Omental fat pad (tissue), 4 donors: ENCODE results near the gene ZDHHC24. TPM values are rescaled to one million over a fixed set of nuclear protein-coding genes. Genes with fewer than 3 reads are reported as not detected.

Experiments
- ATAC-seq: fragments of 150-250 bp; one replicate; pipeline ENCODE4 v1.9.1; 2016; ENCODE audit warnings: mild to moderate bottlenecking, moderate library complexity; ENCODE audit not compliant: low FRiP score
- DNase-seq: peaks from one replicate; pipeline ENCODE4 v3.0.0-alpha.2; 2019; ENCODE audit warnings: low spot score
- total RNA-seq, 4 donors: library from RNA; depleted of rRNA; stranded (reverse); fragments of >200 nt; gene quantifications; one replicate each; pipeline ENCODE4 v1.1.0, GENCODE V29; 2016
- TF ChIP-seq, protein P1 (sequence below), 3 donors: fragments of 450-650 bp; IDR thresholded peaks; one replicate each; pipeline ENCODE4 v1.5.1; 2016 to 2017; ENCODE audit warnings: antibody characterized with exemption in 3 of 3, mild to moderate bottlenecking in 3 of 3, moderate library complexity in 2 of 3

The ZDHHC24 gene
- total RNA-seq, 4 donors from 2014 or later: 12.1 to 18.7 (median 13.0) TPM

DNA sequence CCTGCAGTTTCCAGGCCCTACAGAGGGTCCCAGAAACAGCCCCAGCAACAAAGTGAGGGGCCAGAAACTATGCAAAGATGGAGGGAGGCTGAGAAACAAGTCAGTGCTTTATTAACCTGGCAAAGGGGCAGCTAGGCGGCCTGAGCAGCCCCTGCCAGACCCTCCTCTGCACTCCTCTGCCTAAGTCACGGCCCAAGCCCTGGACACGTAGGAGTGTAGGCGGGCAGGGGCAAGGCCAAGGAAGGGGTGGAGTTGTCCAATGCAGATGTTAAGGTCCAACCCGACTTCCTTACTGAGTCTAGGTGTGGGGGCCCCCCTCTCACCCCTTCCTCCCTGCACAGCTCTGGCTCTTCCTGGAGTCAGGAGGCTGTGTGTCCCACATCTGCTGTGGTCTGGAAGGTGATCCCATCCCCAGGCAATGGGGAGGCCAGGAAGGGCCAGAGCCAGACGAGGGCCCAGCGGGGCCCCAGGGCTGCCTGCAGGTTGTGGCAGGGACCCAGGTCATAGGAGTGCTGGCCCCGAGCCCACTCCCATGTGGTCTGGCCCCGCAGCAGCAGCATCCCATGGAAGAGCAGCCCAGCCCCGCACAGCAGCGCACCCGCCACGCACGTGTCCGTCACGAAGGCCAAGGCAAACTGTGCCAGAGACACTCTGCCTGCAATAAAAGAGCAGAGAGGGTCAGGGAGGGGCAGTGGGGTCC lies 6.5 kb downstream of the ZDHHC24 start:
- DNase-seq (no peak), ATAC-seq (no peak)
- TF ChIP-seq, protein P1, sequence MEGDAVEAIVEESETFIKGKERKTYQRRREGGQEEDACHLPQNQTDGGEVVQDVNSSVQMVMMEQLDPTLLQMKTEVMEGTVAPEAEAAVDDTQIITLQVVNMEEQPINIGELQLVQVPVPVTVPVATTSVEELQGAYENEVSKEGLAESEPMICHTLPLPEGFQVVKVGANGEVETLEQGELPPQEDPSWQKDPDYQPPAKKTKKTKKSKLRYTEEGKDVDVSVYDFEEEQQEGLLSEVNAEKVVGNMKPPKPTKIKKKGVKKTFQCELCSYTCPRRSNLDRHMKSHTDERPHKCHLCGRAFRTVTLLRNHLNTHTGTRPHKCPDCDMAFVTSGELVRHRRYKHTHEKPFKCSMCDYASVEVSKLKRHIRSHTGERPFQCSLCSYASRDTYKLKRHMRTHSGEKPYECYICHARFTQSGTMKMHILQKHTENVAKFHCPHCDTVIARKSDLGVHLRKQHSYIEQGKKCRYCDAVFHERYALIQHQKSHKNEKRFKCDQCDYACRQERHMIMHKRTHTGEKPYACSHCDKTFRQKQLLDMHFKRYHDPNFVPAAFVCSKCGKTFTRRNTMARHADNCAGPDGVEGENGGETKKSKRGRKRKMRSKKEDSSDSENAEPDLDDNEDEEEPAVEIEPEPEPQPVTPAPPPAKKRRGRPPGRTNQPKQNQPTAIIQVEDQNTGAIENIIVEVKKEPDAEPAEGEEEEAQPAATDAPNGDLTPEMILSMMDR (IDR thresholded peaks at IDR 0.05): no peak

DNA sequence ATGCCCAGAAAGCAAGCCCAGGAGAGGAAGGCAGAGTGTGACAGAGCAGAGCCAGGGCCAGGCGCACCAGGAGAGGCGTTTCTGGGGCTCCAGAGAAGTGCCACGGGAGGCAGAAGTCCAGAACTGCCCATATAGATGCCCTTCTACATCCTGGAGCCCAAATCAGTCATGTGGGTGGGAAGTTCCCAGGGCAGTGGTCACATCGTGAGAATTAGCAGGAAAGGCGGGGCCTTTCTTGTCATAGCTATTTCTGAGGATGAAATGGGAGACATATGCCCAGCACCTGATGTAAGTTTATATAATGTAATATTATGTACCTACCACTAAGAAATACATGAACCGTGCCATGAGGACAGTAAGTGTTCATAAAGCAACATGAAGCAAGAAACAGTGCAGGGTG lies 13.1 kb downstream of the ZDHHC24 start:
- DNase-seq (no peak), ATAC-seq (no peak)
- TF ChIP-seq, protein P1 (IDR thresholded peaks at IDR 0.05): no peak

DNA sequence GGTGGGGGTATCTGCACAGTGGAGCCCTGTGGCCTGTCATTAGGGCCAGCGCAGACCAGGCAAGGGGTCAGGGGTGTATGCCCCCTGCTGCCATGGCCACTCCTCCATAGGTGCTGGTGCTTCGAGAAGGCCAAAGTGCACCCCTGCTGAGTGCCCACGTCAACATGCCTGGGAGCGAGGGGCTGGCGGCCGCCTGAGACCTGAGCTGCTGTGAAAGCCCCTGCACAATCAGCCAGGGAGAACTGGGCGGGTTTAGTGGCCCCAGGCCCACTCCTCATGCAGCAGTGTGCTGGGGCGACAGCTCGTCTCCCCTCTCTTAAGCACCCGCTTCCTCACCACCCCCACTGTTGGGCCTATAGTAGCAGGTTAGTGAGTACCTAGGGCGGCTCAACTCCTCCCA lies 14.0 kb downstream of the ZDHHC24 start:
- ATAC-seq: no peak
- no peak for DNase-seq
- TF ChIP-seq, protein P1 (IDR thresholded peaks at IDR 0.05): no peak

DNA sequence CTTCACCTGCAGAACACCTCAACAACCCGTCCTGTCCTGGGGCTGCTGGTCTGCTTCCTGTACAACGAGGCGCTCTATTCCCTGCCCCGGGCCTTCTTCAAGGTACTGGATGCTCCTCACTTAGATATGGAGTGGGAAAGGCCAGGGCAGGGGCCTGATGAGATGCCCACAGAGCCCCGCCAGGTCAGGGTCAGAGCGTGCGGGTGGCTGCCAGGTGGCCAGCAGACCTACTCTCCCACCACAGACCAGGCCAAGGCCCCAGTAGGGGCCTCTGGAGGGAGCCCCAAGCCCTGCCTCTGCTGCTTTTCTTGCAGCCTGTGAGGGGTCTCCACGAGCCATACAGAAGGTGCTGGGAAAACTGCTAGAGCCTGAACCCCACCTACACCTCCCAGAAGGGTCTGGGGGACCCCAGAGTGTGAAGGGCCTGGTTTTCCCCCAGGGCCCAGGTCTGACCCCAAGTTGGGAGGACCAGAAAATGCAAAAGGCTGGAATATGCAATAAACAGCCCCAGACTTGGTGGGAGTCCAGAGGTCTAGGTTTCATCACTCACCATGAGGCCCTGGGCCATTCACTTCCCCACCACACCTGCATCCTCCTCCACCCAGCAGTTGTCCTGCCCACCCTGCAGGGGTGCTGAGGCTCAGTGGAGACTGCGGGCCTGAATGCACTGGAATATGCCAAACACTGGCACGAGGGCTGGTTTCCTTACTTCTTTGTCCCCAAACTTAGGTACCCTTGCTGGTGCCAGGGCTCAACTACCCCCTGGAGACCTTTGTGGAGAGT lies 14.7 kb downstream of the ZDHHC24 start:
- peak; percentile 19 for ATAC-seq
- DNase-seq: no peak
- TF ChIP-seq, protein P1 (IDR thresholded peaks at IDR 0.05): no peak

DNA sequence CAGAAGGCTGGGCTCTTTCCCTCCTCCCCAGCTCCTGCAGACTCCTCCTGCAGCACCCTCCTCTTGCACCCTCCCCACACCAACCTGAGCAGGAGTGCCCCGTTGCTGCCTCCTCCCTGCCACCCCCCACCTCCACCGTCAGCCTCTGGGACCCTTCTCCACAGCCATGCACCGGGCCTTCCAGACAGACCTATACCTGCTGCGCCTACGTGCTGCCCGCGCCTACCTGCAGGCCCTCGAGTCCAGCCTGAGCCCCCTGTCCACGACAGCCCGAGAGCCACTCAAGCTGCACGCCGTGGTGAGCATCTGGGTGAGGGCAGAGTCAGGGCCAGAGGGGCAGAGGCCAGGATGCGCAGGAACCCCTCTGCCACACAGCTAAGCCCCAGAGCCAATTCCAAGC lies 16.2 kb downstream of the ZDHHC24 start:
- TF ChIP-seq, protein P1 (IDR thresholded peaks at IDR 0.05): no peak
- DNase-seq (no peak), ATAC-seq (no peak)

DNA sequence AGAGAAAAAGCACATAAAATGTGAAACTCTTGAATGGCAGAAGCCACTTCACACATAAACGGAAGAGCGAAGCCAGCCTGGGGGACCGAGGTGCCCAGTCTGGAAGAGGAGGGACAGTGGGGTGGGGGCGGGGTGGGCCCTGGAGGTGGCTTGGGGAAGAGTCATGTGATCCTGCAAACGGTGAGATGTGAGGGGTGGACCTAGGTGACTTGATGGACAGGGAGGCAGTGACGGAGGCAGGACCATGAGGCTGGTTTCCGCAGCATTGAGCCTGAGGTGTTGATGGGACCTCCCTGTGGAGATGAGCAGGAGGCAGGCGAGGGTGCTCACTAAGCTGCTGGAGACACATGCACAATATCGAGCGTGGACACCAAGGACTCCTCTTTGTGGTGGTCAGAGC lies 16.8 kb downstream of the ZDHHC24 start:
- ATAC-seq (no peak), DNase-seq (no peak)
- TF ChIP-seq, protein P1 (IDR thresholded peaks at IDR 0.05): no peak
